Fibroblast of villous mesenchyme (primary cell): ENCODE measurements around the gene CHRNA4. TPM values are rescaled to one million over a fixed set of nuclear protein-coding genes. Genes with fewer than 3 reads are reported as not detected.
"Not testable (repeated sequence)": the region's sequence is repeated elsewhere in the genome, so short reads cannot be mapped to it uniquely, and the experiment has no call there.

Experiments
- DNase-seq: peaks from one replicate; pipeline ENCODE4 v3.0.0-alpha.2; 2010; ENCODE audit warnings: low read depth
- H3K4me3 ChIP-seq: 2 replicates; pipeline ENCODE4 v1.5.1; 2011; ENCODE audit warnings: low read depth, mild to moderate bottlenecking, low read length
- CTCF ChIP-seq: IDR thresholded peaks from 2 replicates; pipeline ENCODE4 v1.5.1; 2012; ENCODE audit warnings: low read depth, mild to moderate bottlenecking, low read length; ENCODE audit not compliant: insufficient read depth
- total RNA-seq: library from RNA; depleted of rRNA; stranded (reverse); fragments of >200 nt; gene quantifications from 2 replicates; pipeline ENCODE4 v1.2.3, GENCODE V29; 2012

CHRNA4 gene
- total RNA-seq, 1 donor: not detected

GRCh38 chr20:63342561-63343459 lies 18.3 kb downstream of the CHRNA4 start:
- DNase-seq: no peak
- TF ChIP-seq CTCF: no peak

GRCh38 chr20:63340158-63340688 lies 20.9 kb downstream of the CHRNA4 start:
- DNase-seq, H3K4me3 ChIP-seq: not testable (repeated sequence)

More at GRCh38 chr20:63342561-63343459, 18.3 kb downstream of the CHRNA4 start:
- no peak overlapping the region for H3K4me3 ChIP-seq

- DNase-seq: peak; percentile 5
- H3K4me3 ChIP-seq: not testable (repeated sequence)
Measured at GRCh38 chr20:63339154-63340094, 21.7 kb downstream of the CHRNA4 start.

DNA sequence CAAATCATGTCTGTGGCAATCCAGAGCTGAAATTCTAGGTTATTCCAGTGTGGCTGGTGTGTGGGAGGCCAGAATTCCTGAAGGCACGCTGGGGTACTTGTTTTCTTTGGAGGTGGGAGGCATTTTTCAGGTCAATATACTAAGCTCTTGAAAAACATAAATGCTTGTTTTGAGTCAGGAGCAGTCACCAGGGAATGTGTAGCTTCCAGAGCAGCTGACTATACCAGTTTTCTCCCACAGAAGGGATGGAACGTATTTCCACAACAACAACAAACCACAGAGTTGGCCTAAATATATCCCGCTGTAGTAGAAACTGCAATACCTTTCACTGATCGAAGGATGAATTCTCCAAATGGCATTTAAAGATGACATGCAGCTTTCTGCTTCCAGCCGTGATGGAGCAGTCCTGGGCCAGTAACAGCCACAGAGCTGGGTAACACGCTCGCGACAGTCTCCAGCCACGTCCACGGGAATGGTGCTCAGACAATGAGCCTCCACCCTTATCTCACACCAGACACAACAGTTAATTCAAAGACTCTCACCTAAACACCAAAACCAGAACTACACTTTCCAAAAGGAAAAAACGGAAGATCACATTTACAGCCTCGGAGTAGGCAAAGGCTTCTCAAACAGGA lies 23.2 kb downstream of the CHRNA4 start:
- DNase-seq: peak; percentile 45
- TF ChIP-seq CTCF: no peak
- H3K4me3 ChIP-seq: no peak overlapping the region

DNA sequence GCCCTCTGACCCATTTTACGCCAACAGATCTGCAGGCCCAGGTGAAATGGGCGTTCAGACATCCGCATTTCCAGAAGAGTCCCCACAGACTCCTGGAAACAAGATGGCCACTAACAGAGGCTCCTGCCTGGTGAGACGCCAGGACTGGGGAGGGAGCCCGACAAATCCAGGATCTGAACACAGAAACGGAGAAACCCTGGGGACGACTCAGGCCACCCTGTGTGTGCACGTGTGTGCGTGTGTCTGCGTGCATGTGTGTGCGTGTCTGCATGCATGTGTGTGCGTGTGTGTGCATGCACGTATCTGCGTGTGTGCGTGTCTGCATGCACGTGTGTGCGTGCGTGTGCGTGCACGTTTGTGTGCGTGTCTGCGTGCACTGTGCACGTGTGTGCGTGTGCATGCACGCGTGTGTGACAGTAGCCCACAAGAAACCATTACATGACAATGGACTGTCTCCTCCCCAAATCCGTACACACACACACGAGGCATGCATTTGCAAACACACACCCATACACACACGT lies 24.9 kb downstream of the CHRNA4 start:
- H3K4me3 ChIP-seq: no peak overlapping the region
- DNase-seq: no peak

DNA sequence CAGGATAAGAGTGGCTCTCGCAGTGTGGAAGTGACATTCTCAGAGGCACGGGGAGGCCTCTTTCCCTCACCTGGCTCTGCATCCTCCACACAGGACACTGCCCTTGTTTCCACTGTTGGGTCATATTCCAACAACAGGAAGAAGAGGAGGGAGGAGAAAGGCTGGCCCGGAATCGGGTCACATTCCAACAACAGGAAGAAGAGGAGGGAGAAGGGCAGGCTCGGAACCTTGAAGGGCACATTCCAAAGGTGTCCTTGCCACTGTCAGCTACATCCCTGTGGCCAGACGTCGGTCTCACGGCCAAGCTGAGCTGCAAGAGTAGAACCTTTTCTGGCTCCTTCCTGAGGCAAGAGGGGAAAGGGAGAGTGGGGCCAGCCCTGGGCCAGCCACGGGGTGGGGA lies 25.4 kb downstream of the CHRNA4 start:
- no peak for TF ChIP-seq CTCF
- DNase-seq: no peak
- no peak overlapping the region for H3K4me3 ChIP-seq

More for the DNA sequence above, 24.9 kb downstream of the CHRNA4 start:
- no peak for TF ChIP-seq CTCF

DNA sequence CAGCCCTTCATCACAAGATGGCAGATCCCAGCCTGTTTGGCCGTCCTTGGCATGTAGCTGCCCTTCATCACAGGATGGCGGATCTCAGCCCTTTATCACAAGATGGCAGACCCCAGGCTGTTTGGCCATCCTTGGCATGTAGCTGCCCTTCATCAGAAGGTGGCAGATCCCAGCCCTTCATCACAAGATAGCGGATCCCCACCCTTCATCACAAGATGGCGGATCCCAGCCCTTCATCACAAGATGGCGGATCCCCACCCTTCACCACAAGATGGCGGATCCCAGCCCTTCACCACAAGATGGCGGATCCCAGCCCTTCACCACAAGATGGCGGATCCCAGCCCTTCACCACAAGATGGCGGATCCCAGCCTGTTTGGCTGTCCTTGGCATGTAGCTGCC lies 26.1 kb downstream of the CHRNA4 start:
- H3K4me3 ChIP-seq, DNase-seq: not testable (repeated sequence)
